Thyroid gland (tissue), 4 donors: ENCODE results near the gene ZNF398. TPM values are rescaled to one million over a fixed set of nuclear protein-coding genes. Genes with fewer than 3 reads are reported as not detected.
"Not testable (repeated sequence)": the region's sequence is repeated elsewhere in the genome, so short reads cannot be mapped to it uniquely, and the experiment has no call there.

Source experiments
- DNase-seq, 2 donors: peaks; one replicate each; pipeline ENCODE4 v3.0.0-alpha.2; 2019
- H3K27ac ChIP-seq, 3 donors: fragments of 200-600 bp; sonication (generic); 1 replicate in 2 of 3; 2 replicates in 1 of 3; pipeline ENCODE4 v1.5.1; 2016 to 2019; ENCODE audit warnings: mild to moderate bottlenecking in 1 of 3, moderate library complexity in 1 of 3
- H3K27me3 ChIP-seq: fragments of 200-600 bp; sonication (generic); one replicate; pipeline ENCODE4 v1.5.1; 2019
- H3K36me3 ChIP-seq, 2 donors: fragments of 200-600 bp; sonication (generic); one replicate each; pipeline ENCODE4 v1.5.1; 2016 to 2019
- H3K4me1 ChIP-seq, 2 donors: fragments of 200-600 bp; sonication (generic); one replicate each; pipeline ENCODE4 v1.5.1; 2017 to 2019
- H3K4me3 ChIP-seq, 3 donors: fragments of 200-600 bp; sonication (generic); replicated peaks in 1 of 3; 1 replicate in 2 of 3; 2 replicates in 1 of 3; pipeline ENCODE4 v1.5.1; 2016; ENCODE audit warnings: mild to moderate bottlenecking in 1 of 3
- H3K9me3 ChIP-seq: fragments of 200-600 bp; sonication (generic); one replicate; pipeline ENCODE4 v1.5.1; 2017
- CTCF ChIP-seq, 6 experiments: fragments of 200-600 bp in 3 of 6; fragments of 450-650 bp in 3 of 6; sonication (generic) in 3 of 6; IDR thresholded peaks; one replicate each; pipeline ENCODE4 v1.5.1; 2016 to 2019; ENCODE audit warnings: antibody characterized with exemption in 6 of 6, mild to moderate bottlenecking in 2 of 6, inconsistent platforms in 1 of 6, moderate library complexity in 1 of 6
- POLR2A ChIP-seq, 2 donors: fragments of 450-650 bp; IDR thresholded peaks; one replicate each; pipeline ENCODE4 v1.6.1; 2017; ENCODE audit warnings: antibody characterized with exemption in 2 of 2, mild to moderate bottlenecking in 2 of 2, moderate library complexity in 1 of 2
- WGBS, 2 donors: methylation state at CpG; one replicate each; pipeline ENCODE4 v1.1.5; 2017; 5-methylcytosine and 5-hydroxymethylcytosine counted together
- intact Hi-C: fragments of 100-400 bp; cut with DNase I; formaldehyde crosslinking; loops from one replicate; pipeline ENCODE4 v1.15.1; 2023
- total RNA-seq, 4 donors: library from RNA; depleted of rRNA; stranded (reverse); fragments of >200 nt; gene quantifications; one replicate each; pipeline ENCODE4 v1.2.3, GENCODE V29; 2016

ZNF398 gene
- total RNA-seq, 4 donors from 2014 or later = 19.6 to 29.9 (median 23.0) TPM

GRCh38 chr7:149225106-149225505, 77.9 kb downstream of the ZNF398 start:
- no peaks in the 10 kb centered on the region for H3K4me1 ChIP-seq
- no peak for DNase-seq
- TF ChIP-seq CTCF (IDR thresholded peaks at IDR 0.05) (no peak), POLR2A (IDR thresholded peaks at IDR 0.05) (no peak)
- H3K36me3 ChIP-seq = peaks cover 7 to 19% of the 10 kb centered on the region in 2 donors
- no peak overlapping the region for H3K27ac ChIP-seq
- no peak overlapping the region for H3K4me3 ChIP-seq
- H3K27me3 ChIP-seq = no peaks in the 10 kb centered on the region
- intact Hi-C loops = no loop called here
- H3K9me3 ChIP-seq = no peaks in the 10 kb centered on the region
- WGBS, 2 donors = 94 to 95% methylated on average over 19 of the region's 19 CpGs

- intact Hi-C loops = no loop called here
- DNase-seq = no peak
- no peak overlapping the region for H3K27ac ChIP-seq
- no peaks in the 10 kb centered on the region for H3K9me3 ChIP-seq
- peaks cover 7 to 14% of the 10 kb centered on the region in 2 donors for H3K36me3 ChIP-seq
- H3K4me1 ChIP-seq = no peaks in the 10 kb centered on the region
- WGBS, 2 donors = 95 to 97% methylated on average over 21 to 22 of the region's 22 CpGs
- no peaks in the 10 kb centered on the region for H3K27me3 ChIP-seq
- H3K4me3 ChIP-seq = no peak overlapping the region
- no peak for TF ChIP-seq POLR2A (IDR thresholded peaks at IDR 0.05)
- no peak for TF ChIP-seq CTCF (IDR thresholded peaks at IDR 0.05)
Observed at GRCh38 chr7:149225656-149226055, 78.4 kb downstream of the ZNF398 start.

- 92 to 94% methylated on average over 17 of the region's 17 CpGs for WGBS, 2 donors
- H3K36me3 ChIP-seq = peaks cover 7 to 13% of the 10 kb centered on the region in 2 donors
- H3K27ac ChIP-seq, intact Hi-C loops, DNase-seq, H3K4me1 ChIP-seq, H3K4me3 ChIP-seq, H3K9me3 ChIP-seq, H3K27me3 ChIP-seq: not testable (repeated sequence)
Observed at GRCh38 chr7:149226366-149226765, 79.1 kb downstream of the ZNF398 start.

GRCh38 chr7:149226840-149227494, 79.7 kb downstream of the ZNF398 start:
- Histone ChIP-seq H3K4me3 (no peak overlapping the region), H3K36me3 (peaks cover 7 to 13% of the 10 kb centered on the region in 2 donors), H3K4me1 (no peaks in the 10 kb centered on the region), H3K9me3 (no peaks in the 10 kb centered on the region), H3K27ac (no peak overlapping the region), H3K27me3 (no peaks in the 10 kb centered on the region)
- DNase-seq = no peak
- intact Hi-C loops = no loop called here
- 74 to 83% methylated on average over 6 of the region's 6 CpGs for WGBS, 2 donors
- no peak for TF ChIP-seq CTCF (IDR thresholded peaks at IDR 0.05)

GRCh38 chr7:149228831-149229471, 81.7 kb downstream of the ZNF398 start:
- WGBS, 2 donors = 60 to 63% methylated on average over 7 of the region's 7 CpGs
- no peak overlapping the region for H3K4me3 ChIP-seq
- no peaks in the 10 kb centered on the region for H3K27me3 ChIP-seq
- H3K36me3 ChIP-seq = peaks cover 7 to 13% of the 10 kb centered on the region in 2 donors
- no peaks in the 10 kb centered on the region for H3K9me3 ChIP-seq
- no peak for DNase-seq
- H3K4me1 ChIP-seq = no peaks in the 10 kb centered on the region
- no peak for TF ChIP-seq POLR2A (IDR thresholded peaks at IDR 0.05)
- TF ChIP-seq CTCF (IDR thresholded peaks at IDR 0.05) = no peak
- no peak overlapping the region for H3K27ac ChIP-seq
- intact Hi-C loops = no loop called here
